HPDE6-E6E7 (cell line): ENCODE measurements around the gene ZNF324B.
"Not testable (repeated sequence)": the region's sequence is repeated elsewhere in the genome, so short reads cannot be mapped to it uniquely, and the experiment has no call there.

Experiments used
- DNase-seq: peaks from one replicate; pipeline ENCODE4 v3.0.0; 2011; ENCODE audit warnings: missing footprints; ENCODE audit errors: extremely low spot score

The ZNF324B gene

GRCh38 chr19:58451358-58452101, at the start of gene ZNF324B:
Gene ZNF324B, plus strand, starts transcription at chr19:58451622. Its CDS starts 2,080 bp downstream, at chr19:58453702.
- DNase-seq = peak; percentile 94

- DNase-seq = no peak
These were observed 49.5 kb upstream of the ZNF324B start for GRCh38 chr19:58401840-58402421.

GRCh38 chr19:58403920-58404478, 47.4 kb upstream of the ZNF324B start:
- not testable (repeated sequence) for DNase-seq

GRCh38 chr19:58406818-58407657, 44.4 kb upstream of the ZNF324B start:
- no peak for DNase-seq

GRCh38 chr19:58407658-58408151, 43.7 kb upstream of the ZNF324B start:
- DNase-seq = peak; percentile 32

- DNase-seq = peak; percentile 79
These were observed 43.0 kb upstream of the ZNF324B start, which contains the start of gene ZNF584 for GRCh38 chr19:58408152-58409009. Gene ZNF584, plus strand, starts transcription at chr19:58408649. Its CDS starts 499 bp downstream, at chr19:58409148.

- DNase-seq = no peak
These were observed 42.2 kb upstream of the ZNF324B start for GRCh38 chr19:58409010-58409790.

GRCh38 chr19:58416604-58417003, 34.8 kb upstream of the ZNF324B start:
- DNase-seq = no peak

- DNase-seq = no peak
These were observed 34.4 kb upstream of the ZNF324B start for GRCh38 chr19:58417071-58417470.

- DNase-seq = peak; percentile 37
These were observed 22.8 kb upstream of the ZNF324B start for GRCh38 chr19:58428617-58429016.

GRCh38 chr19:58429745-58430144, 21.7 kb upstream of the ZNF324B start:
- no peak for DNase-seq

GRCh38 chr19:58434217-58434616, 17.2 kb upstream of the ZNF324B start:
- no peak for DNase-seq

GRCh38 chr19:58439576-58440554, 11.6 kb upstream of the ZNF324B start, which contains the start of gene ZNF132:
Gene ZNF132, minus strand, starts transcription at chr19:58440153. Its CDS starts 332 bp downstream, at chr19:58439821.
- DNase-seq = peak; percentile 100

GRCh38 chr19:58440556-58440955, 10.9 kb upstream of the ZNF324B start:
- no peak for DNase-seq

- DNase-seq = not testable (repeated sequence)
These were observed 8.4 kb upstream of the ZNF324B start for GRCh38 chr19:58442986-58443385.

GRCh38 chr19:58448860-58449259, 2.6 kb upstream of the ZNF324B start:
- not testable (repeated sequence) for DNase-seq

- DNase-seq = not testable (repeated sequence)
These were observed 1.4 kb upstream of the ZNF324B start for GRCh38 chr19:58449980-58450379.

- DNase-seq = peak; percentile 54
These were observed 515 bp upstream of the ZNF324B start for GRCh38 chr19:58450856-58451357.
